ENCODE data around the gene CCDC17.
"Not testable (repeated sequence)": the region's sequence is repeated elsewhere in the genome, so short reads cannot be mapped to it uniquely, and the experiment has no call there.

Gene CCDC17

DNA sequence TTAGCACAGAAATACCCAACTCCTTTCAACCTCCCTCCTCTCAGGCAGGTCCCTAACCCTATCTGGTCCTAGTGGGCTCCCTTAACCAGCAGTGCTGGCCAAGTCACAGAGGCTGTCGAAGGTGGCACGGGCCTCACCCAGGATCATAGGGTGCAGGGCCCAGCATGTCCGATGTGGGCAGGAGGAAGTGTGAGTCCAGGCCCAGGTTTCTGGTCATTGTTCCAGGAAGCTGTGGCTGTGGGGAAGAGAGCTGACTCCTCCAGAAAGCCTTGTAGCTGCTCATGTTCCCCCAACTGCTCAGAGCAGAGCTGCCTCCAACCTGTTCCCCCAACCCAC is 2.4 kb downstream of the CCDC17 start:
- no peak for DNase-seq

GRCh38 chr1:45620588-45621500 is 3.0 kb downstream of the CCDC17 start:
- no peak for DNase-seq

DNA sequence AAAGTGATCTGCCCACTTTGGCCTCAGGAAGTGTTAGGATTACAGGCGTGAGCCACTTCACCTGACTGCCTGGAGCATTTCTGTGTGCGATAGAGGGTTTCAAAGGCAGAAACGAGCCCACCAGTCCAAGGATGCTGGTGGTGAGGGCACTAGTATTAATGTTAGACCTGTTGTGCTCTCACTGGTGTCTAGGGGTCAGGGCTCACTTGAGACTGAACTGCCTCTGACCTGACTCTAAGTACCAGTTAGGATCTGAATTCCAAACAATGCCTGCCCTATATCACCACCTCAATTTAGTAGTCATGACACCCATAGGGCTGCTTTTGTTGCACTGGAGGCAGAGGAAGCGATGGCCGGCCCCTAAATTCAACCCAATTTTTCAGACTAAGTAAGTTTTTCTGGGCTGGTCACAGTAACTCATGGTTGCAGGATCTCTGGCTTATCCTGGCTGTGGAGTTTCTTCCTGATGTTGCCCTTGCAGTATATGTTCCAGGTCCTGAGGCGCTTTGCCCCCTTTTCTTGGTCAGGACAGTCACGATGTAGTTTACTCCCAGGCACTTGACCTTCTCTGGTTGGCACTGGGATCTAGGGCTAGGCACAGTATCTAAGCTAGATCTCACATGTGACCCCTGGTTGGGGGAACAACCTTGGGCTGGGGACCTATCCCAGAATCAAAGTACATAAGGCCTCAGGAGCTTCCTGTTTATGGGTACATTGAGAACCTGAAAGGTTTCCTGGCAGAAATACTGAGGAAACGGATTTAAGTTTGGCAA is 4.5 kb downstream of the CCDC17 start:
- DNase-seq = no peak

DNA sequence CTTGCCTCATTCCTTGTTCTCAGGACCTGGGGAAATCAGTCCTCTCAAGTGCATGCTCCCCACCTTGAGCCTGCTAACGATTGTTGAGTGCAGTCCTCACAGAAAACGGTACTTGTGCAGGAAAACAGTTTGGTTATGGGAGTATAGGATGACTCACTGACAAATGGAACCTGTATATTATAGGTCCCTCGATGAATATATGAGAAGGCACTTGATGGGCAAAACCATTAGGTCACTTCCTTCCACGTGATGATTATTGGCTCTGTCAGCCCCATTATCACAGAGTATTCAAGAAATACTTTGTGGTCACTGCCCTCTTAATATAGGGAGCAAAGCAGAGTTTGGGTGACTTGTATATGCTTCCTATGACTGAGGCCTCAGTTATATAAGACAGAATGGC is 6.2 kb downstream of the CCDC17 start:
- DNase-seq = no peak

- no peak for DNase-seq
Observed at GRCh38 chr1:45615885-45616284, 8.0 kb downstream of the CCDC17 start.

DNA sequence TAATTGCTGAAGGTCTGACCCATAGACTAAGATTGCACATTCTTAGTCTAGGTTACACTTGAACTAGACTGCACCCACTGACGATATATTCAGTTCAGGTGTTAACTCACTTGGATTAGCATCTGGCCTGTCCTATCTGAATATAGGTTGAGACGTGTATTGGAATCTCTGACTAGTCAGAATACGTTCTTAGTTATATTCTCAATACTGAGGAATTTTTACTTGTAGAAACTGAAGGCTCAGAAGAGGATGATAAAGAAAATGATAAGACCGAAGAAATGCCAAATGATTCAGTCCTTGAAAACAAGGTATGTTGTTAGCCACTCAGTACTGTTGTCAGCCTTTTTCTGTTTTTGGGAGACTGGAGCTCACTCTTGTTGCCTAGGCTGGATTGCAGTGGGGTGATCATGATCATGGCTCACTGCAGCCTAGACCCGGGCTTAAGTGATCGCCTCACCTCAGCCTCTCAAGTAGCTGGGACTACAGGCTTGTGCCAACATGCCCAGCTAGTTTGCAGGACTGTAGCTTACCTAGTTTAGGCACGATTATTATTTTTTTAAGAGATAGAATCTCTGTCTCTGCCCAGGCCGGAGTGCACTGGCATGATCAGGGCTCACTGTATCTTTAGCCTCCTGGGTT is 10.8 kb downstream of the CCDC17 start:
- DNase-seq = no peak

DNA sequence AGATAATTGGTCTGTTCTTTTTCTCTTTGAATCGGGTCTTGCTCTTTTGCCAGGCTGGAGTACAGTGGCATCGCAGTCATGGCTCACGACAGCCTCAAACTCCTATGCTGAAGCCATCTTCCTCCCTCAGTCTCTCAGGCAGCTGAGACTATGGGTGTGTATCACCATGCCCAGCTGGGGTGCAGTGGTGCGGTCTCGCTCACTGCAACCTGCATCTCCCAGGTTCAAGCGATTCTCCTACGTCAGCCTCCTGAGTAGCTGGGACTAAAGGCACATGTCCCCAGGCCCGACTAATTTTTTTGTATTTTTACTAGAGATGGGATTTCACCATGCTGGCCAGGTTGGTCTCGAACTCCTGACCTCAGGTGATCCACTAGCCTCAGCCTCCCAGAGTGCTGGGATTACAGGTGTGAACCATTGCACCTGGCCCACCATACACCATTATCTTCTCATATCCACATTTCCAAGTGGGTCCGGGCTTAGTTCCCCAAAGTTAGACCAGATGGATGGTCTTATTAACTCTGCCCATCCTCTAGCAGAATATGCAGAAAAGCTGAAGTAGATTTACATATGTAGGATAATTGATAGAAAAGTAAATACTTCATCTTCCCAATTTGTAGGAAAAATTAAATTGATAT is 13.1 kb downstream of the CCDC17 start:
- DNase-seq = no peak

- no peak for DNase-seq
Observed at GRCh38 chr1:45608175-45609156, 15.4 kb downstream of the CCDC17 start.

- no peak for DNase-seq
Observed at GRCh38 chr1:45607404-45608074, 16.3 kb downstream of the CCDC17 start.

DNA sequence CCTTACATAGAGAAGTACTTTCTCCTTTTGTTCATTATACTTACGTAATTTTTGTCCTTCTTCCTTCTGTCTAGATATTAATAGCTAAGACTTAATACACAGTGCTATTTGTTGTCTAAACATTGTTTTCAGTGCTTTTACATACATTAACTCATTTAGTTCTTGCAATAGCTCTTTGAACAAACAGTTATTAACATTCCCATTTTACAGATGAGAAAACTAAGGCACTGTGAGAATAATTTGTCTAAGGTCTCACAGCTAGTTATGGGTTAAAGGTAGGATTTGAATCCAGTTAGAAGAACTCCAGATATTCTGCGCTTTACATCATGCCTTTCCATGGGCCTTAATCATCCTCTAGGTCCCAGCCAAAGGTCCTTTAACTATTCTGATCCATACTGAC is 19.6 kb downstream of the CCDC17 start:
- no peak for DNase-seq

GRCh38 chr1:45596765-45597164 is 27.1 kb downstream of the CCDC17 start:
- not testable (repeated sequence) for DNase-seq

DNA sequence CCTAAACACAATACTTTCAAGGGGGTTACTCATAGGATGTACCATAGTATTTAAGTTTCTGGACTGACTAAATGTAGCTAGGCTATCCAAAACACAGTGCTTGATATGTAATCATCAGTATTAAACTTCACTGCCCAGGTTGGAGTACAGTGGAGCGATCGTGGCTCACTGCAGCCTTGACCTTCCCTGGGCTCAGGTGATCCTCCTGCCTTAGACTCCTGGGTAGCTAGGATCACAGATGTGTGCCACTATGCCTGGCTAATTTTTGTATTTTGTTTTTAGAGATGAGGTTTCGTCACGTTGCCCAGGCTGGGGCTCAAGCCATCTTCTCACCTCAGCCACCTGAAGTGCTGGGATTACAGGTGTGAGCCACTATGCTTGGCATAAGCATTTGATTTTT is 29.4 kb downstream of the CCDC17 start:
- no peak for DNase-seq

DNA sequence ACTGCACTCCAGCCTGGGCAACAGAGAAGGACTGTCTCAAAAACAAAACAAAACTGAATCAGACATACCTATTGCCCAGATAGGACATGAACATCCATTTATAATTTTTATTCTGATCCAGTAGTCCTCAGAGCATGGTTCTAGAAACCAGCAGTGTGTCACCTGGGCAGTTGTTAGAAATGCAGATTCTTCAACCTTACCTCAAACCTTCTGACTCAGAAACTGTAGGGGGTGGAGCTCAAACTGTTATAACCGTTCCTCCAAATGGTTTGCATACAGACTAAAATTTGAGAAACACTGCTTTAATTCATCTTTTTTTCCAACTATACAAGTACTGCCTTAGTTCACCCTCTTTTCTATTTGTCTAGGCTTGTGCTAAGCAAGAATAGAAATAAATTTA is 34.0 kb downstream of the CCDC17 start:
- DNase-seq = no peak

- DNase-seq = no peak
Observed at GRCh38 chr1:45586769-45587168, 37.1 kb downstream of the CCDC17 start.

DNA sequence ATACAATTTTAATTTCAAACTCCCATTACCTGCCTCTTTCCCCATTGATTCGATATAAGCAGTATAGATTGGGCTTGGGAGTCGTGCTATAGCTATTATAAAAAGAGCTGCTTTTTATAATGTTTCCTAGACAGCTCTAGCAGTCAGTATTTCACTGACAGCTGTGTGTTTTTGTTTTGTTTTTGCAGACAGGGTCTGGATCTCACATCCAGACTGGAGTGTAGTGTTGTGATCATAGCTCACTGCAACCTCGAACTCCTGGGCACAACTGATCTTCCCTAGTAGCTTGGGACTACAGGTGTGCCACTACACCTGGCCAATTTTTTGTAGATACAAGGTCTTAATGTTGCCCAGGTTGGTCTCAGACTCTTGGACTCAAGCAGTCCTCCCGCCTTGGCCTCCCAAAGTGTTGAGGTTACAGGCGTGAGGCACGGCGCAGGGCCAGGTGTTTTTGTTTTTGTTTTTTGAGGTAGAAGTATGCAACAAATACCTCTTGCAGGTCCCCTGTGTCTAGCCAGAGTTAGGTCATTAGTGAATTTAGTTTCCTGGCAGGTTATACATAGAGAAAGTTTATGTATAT is 38.3 kb downstream of the CCDC17 start:
- no peak for DNase-seq

DNA sequence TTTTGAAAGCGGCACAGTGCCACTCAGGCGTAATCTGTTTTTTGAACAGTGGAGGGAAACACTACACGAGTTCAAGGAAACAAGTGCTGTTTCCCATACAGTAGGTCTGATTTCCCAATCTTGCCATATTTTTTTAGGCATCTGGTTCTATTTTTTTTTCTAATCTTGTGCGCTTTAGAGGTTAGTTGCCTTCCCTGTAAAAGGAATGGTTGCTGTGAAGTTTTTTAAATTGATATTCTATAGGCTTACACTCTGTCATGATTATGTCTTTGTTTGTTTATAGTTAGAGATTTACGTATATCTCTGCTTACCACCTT is 38.8 kb downstream of the CCDC17 start:
- DNase-seq = no peak

- peak; percentile 91 for DNase-seq
Observed at GRCh38 chr1:45584351-45585109, 39.3 kb downstream of the CCDC17 start.

GRCh38 chr1:45583666-45584350 is 40.0 kb downstream of the CCDC17 start, which contains the start of gene NASP:
Gene NASP (plus strand): TSS chr1:45584041. CDS start chr1:45584147, 106 bp downstream.
- peak; percentile 82 for DNase-seq

DNA sequence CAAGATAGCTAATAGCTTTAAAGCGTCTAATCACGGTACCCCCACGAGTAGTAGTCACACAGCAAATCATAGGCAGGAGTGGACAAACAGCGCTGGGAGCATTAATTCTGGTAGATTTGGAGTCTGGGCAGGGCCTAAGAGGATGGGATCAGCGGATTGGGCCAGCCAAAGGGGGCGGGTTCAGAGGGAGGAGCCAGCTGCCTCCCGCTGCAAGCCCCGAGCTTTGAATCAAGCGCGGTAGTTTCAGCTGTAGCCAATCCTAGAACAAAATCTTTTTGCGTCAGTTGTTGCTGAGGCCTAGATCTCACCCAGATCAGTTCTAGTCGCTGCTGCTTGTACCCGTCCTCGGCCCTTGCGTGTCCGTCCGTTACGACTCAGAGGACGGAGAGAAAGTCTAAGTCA is 40.6 kb downstream of the CCDC17 start:
- peak; percentile 96 for DNase-seq
